IMR-90 (cell line): ENCODE measurements around the gene ERCC1. TPM values are rescaled to one million over a fixed set of nuclear protein-coding genes. Genes with fewer than 3 reads are reported as not detected.

Experiments used
- ATAC-seq: fragments of 200-7000 bp; cut with Tn5 transposase; 2 replicates; pipeline ENCODE4 v1.9.1; 2020; ENCODE audit warnings: low read depth, mild to moderate bottlenecking, moderate library complexity
- BruUV-seq: library from RNA; stranded (reverse); fragments of 400-500 nt; replicated peaks from 2 replicates; lab custom pipeline; 2021; lab: Mats Ljungman, UMichigan
- CTCF ChIA-PET: fragments of 300-600 bp; formaldehyde crosslinking; extraction: SDS; loops from one replicate; lab custom pipeline; 2021; ENCODE audit warnings: antibody characterized with exemption; lab: Yijun Ruan, JAX
- POLR2A ChIA-PET: fragments of 300-600 bp; sonication (Branson Sonifier 250); formaldehyde crosslinking; loops from one replicate; lab custom pipeline; 2022; ENCODE audit warnings: antibody characterized with exemption; ENCODE audit not compliant: unreplicated experiment; lab: Charles Lee
- DNase-seq: peaks from one replicate; pipeline ENCODE4 v3.0.0; 2013
- H2AFZ ChIP-seq: replicated peaks from 2 replicates; pipeline ENCODE3; 2013; ENCODE audit warnings: low read length, mild to moderate bottlenecking; ENCODE audit not compliant: poor library complexity
- H2AK5ac ChIP-seq: 2 replicates; pipeline ENCODE4 v1.6.1; 2013; ENCODE audit warnings: low read depth, low read length, inconsistent platforms
- H2AK9ac ChIP-seq: replicated peaks from 2 replicates; pipeline ENCODE3; 2013; ENCODE audit warnings: mild to moderate bottlenecking, low read depth, low read length, moderate library complexity; ENCODE audit not compliant: poor library complexity
- H2BK120ac ChIP-seq: 2 replicates; pipeline ENCODE4 v1.6.1; 2013; ENCODE audit warnings: low read depth, low read length, inconsistent platforms
- H2BK15ac ChIP-seq: 3 replicates; pipeline ENCODE4 v1.6.1; 2013; ENCODE audit warnings: low read depth, low read length, inconsistent platforms
- H2BK20ac ChIP-seq: 2 replicates; pipeline ENCODE4 v1.6.1; 2013; ENCODE audit warnings: low read depth, mild to moderate bottlenecking, inconsistent platforms, low read length, moderate library complexity
- H2BK5ac ChIP-seq: 2 replicates; pipeline ENCODE4 v1.6.1; 2013; ENCODE audit warnings: mild to moderate bottlenecking, low read depth, low read length, inconsistent platforms; ENCODE audit not compliant: poor library complexity, severe bottlenecking
- H3K14ac ChIP-seq: replicated peaks from 2 replicates; pipeline ENCODE4 v1.6.1; 2013; ENCODE audit warnings: low read depth, low read length, inconsistent platforms
- H3K18ac ChIP-seq: 2 replicates; pipeline ENCODE4 v1.6.1; 2013; ENCODE audit warnings: low read depth, low read length, control low read depth
- H3K23ac ChIP-seq: 2 replicates; pipeline ENCODE4 v1.6.1; 2013; ENCODE audit warnings: low read depth, low read length, inconsistent platforms
- H3K27ac ChIP-seq: 2 replicates; pipeline ENCODE4 v1.5.1; 2013; ENCODE audit warnings: mild to moderate bottlenecking, control low read depth, low read length; ENCODE audit not compliant: insufficient read depth
- H3K27me3 ChIP-seq: 2 replicates; pipeline ENCODE4 v1.6.1; 2013; ENCODE audit warnings: low read length; ENCODE audit not compliant: control insufficient read depth, insufficient read depth
- H3K36me3 ChIP-seq: 2 replicates; pipeline ENCODE4 v1.6.1; 2013; ENCODE audit warnings: low read length, mixed read lengths; ENCODE audit not compliant: control insufficient read depth, insufficient read depth
- H3K4ac ChIP-seq: 2 replicates; pipeline ENCODE4 v1.6.1; 2013; ENCODE audit warnings: low read depth, low read length, inconsistent platforms
- H3K4me1 ChIP-seq: 2 replicates; pipeline ENCODE4 v1.6.1; 2013; ENCODE audit warnings: low read length, mixed read lengths; ENCODE audit not compliant: control insufficient read depth, insufficient read depth
- H3K4me2 ChIP-seq: 2 replicates; pipeline ENCODE4 v1.6.1; 2013; ENCODE audit warnings: low read depth, mild to moderate bottlenecking, control low read depth, low read length, moderate library complexity
- H3K4me3 ChIP-seq: 2 replicates; pipeline ENCODE4 v1.5.1; 2013; ENCODE audit warnings: low read depth, mild to moderate bottlenecking, control low read depth, low read length, moderate library complexity; ENCODE audit not compliant: insufficient read depth
- H3K56ac ChIP-seq: 2 replicates; pipeline ENCODE4 v1.6.1; 2013; ENCODE audit warnings: low read length, inconsistent platforms; ENCODE audit not compliant: insufficient read depth; ENCODE audit errors: extremely low read depth
- H3K79me1 ChIP-seq, 2 experiments: 2 replicates each; pipeline ENCODE4 v1.6.1; 2013; ENCODE audit warnings: low read length in 2 of 2, inconsistent platforms in 1 of 2, low read depth in 1 of 2
- H3K9ac ChIP-seq: 2 replicates; pipeline ENCODE4 v1.6.1; 2013; ENCODE audit warnings: low read depth, low read length, control low read depth
- H3K9me1 ChIP-seq: 2 replicates; pipeline ENCODE4 v1.6.1; 2013; ENCODE audit warnings: low read length, inconsistent platforms; ENCODE audit not compliant: insufficient read depth
- H3K9me3 ChIP-seq: 2 replicates; pipeline ENCODE4 v1.6.1; 2013; ENCODE audit warnings: low read length; ENCODE audit not compliant: control insufficient read depth, insufficient read depth
- H4K20me1 ChIP-seq: 2 replicates; pipeline ENCODE4 v1.6.1; 2013; ENCODE audit warnings: low read length, inconsistent platforms; ENCODE audit not compliant: insufficient read depth
- H4K5ac ChIP-seq: 2 replicates; pipeline ENCODE4 v1.6.1; 2013; ENCODE audit warnings: mild to moderate bottlenecking, low read depth, low read length, control low read depth
- H4K8ac ChIP-seq, 2 experiments: 2 replicates each; pipeline ENCODE4 v1.6.1; 2013; ENCODE audit warnings: low read depth in 2 of 2, low read length in 2 of 2, control low read depth in 1 of 2, inconsistent platforms in 1 of 2
- H4K91ac ChIP-seq: 2 replicates; pipeline ENCODE4 v1.6.1; 2013; ENCODE audit warnings: low read depth, low read length, inconsistent platforms; ENCODE audit not compliant: insufficient read depth
- BHLHE40 ChIP-seq: fragments of 150-350 bp; IDR thresholded peaks from 2 replicates; pipeline ENCODE4 v1.6.1; 2016; ENCODE audit warnings: mild to moderate bottlenecking, low read depth, low read length
- CEBPB ChIP-seq: IDR thresholded peaks from 2 replicates; pipeline ENCODE4 v1.6.1; 2012; ENCODE audit warnings: low read depth, low read length, improper control_type of control experiment
- CTCF ChIP-seq: conservative IDR thresholded peaks from 2 replicates; pipeline ENCODE4 v1.5.1; 2012; ENCODE audit warnings: mild to moderate bottlenecking, low read depth, low read length, improper control_type of control experiment
- ELK1 ChIP-seq: fragments of 150-350 bp; IDR thresholded peaks from 2 replicates; pipeline ENCODE4 v1.6.1; 2016; ENCODE audit warnings: low read depth, mild to moderate bottlenecking, low read length, moderate library complexity, borderline replicate concordance
- FOS ChIP-seq: fragments of 150-350 bp; IDR thresholded peaks from 2 replicates; pipeline ENCODE4 v1.6.1; 2016; ENCODE audit warnings: low read depth, low read length
- MAFK ChIP-seq: IDR thresholded peaks from 2 replicates; pipeline ENCODE4 v1.6.1; 2012; ENCODE audit warnings: low read depth, low read length, improper control_type of control experiment
- MAZ ChIP-seq: IDR thresholded peaks from 2 replicates; pipeline ENCODE4 v1.6.1; 2012; ENCODE audit warnings: low read depth, mild to moderate bottlenecking, low read length, improper control_type of control experiment, moderate library complexity, borderline replicate concordance
- MXI1 ChIP-seq: IDR thresholded peaks from 2 replicates; pipeline ENCODE4 v1.6.1; 2012; ENCODE audit warnings: low read depth, mild to moderate bottlenecking, low read length, moderate library complexity, borderline replicate concordance
- POLR2A ChIP-seq: IDR thresholded peaks from 2 replicates; pipeline ENCODE4 v1.6.1; 2012; ENCODE audit warnings: mild to moderate bottlenecking, low read depth, low read length
- RAD21 ChIP-seq: IDR thresholded peaks from 2 replicates; pipeline ENCODE4 v1.6.1; 2012; ENCODE audit warnings: low read length, improper control_type of control experiment
- RCOR1 ChIP-seq: IDR thresholded peaks from 2 replicates; pipeline ENCODE4 v1.6.1; 2012; ENCODE audit warnings: mild to moderate bottlenecking, low read length, improper control_type of control experiment; ENCODE audit not compliant: insufficient replicate concordance
- RFX5 ChIP-seq: IDR thresholded peaks from 2 replicates; pipeline ENCODE4 v1.8.0; 2012; ENCODE audit warnings: low read depth, mild to moderate bottlenecking, low read length, moderate library complexity
- SMC3 ChIP-seq: fragments of 150-350 bp; IDR thresholded peaks from 2 replicates; pipeline ENCODE4 v1.6.1; 2016; ENCODE audit warnings: low read depth, mild to moderate bottlenecking, antibody characterized with exemption, low read length, moderate library complexity
- USF2 ChIP-seq: fragments of 150-350 bp; IDR thresholded peaks from 2 replicates; pipeline ENCODE4 v1.6.1; 2017; ENCODE audit warnings: mild to moderate bottlenecking, antibody characterized with exemption, low read length, low read depth
- WGBS, 2 experiments: methylation state at CpG; one replicate each; pipeline versions ENCODE4 v1.1.5 to v1.1.7; 2013; ENCODE audit warnings: missing lambda C conversion rate in 2 of 2; ENCODE audit not compliant: insufficient read length in 1 of 2; ENCODE audit errors: extremely low coverage in 2 of 2; 5-methylcytosine and 5-hydroxymethylcytosine counted together
- dilution Hi-C: fragments of 300-500 bp; cut with HindIII; formaldehyde crosslinking; loops from one replicate; pipeline ENCODE4 v1.14.3; 2018; ENCODE audit warnings: low sequenced_read_pairs; ENCODE audit not compliant: unreplicated experiment
- in situ Hi-C: fragments of 300-500 bp; cut with MboI; formaldehyde crosslinking; loops from 3 replicates; pipeline ENCODE4 v1.14.3; 2019; ENCODE audit warnings: low sequenced_read_pairs, inconsistent platforms, mixed read lengths
- intact Hi-C: fragments of 100-400 bp; cut with micrococcal nuclease; formaldehyde crosslinking; loops from 2 replicates; pipeline ENCODE4 v1.10.0; 2022
- polyA plus RNA-seq, 3 experiments: library from polyadenylated mRNA; depleted of rRNA; stranded (reverse); fragments of >200 nt; gene quantifications; 2 replicates each; pipeline ENCODE4 v1.2.3, GENCODE V29; 2012; ENCODE audit warnings: low replicate concordance in 1 of 3
- total RNA-seq: library from RNA; depleted of rRNA; stranded (reverse); fragments of >200 nt; gene quantifications from 2 replicates; pipeline ENCODE4 v1.2.3, GENCODE V29; 2012

Gene ERCC1
- total and polyA plus RNA-seq, 2 of the 4 experiments (the other 2 are of a cell fraction), result 84.2 to 132 TPM

- no peak overlapping the region; the same call in 1 of the 2 replicates for H3K27ac ChIP-seq
- peak overlapping the region; percentile 40 for H3K14ac ChIP-seq
- H3K23ac ChIP-seq, result peak overlapping the region; percentile 53
- peaks cover 12% of the 10 kb centered on the region for H3K4me1 ChIP-seq
- H3K9me1 ChIP-seq, result peaks cover 13% of the 10 kb centered on the region
- peak overlapping the region; percentile 55 for H3K4me3 ChIP-seq
- peak overlapping the region; percentile 89 for H2AFZ ChIP-seq
- BruUV-seq, result no TSS peak
- peak overlapping the region; percentile 9; the same call in 1 of the 2 replicates for H3K9ac ChIP-seq
- DNase-seq (peak; percentile 88), ATAC-seq (peak; percentile 4)
- no peaks in the 10 kb centered on the region for H3K9me3 ChIP-seq
- H2AK9ac ChIP-seq, result peak overlapping the region; percentile 51
- intact Hi-C loops (no loop called here), dilution Hi-C loops (no loop called here), in situ Hi-C loops (no loop called here)
- ChIA-PET POLR2A (no interaction called here), CTCF (no interaction called here)
- H3K36me3 ChIP-seq, result no peaks in the 10 kb centered on the region
- H3K27me3 ChIP-seq, result no peaks in the 10 kb centered on the region
- H2BK20ac ChIP-seq, result no peak overlapping the region
- 4% methylated on average over 11 of the region's 28 CpGs; no CpG with 5 or more reads in 1 of the 2 experiments for WGBS, 2 experiments
- no peak overlapping the region for H2BK15ac ChIP-seq
- H3K79me1 ChIP-seq, result peaks cover 0 to 22% of the 10 kb centered on the region in 2 experiments; a peak in 2 of 4 replicates
- peak overlapping the region; percentile 54 for H3K4ac ChIP-seq
- H4K20me1 ChIP-seq, result peaks cover 5% of the 10 kb centered on the region
- H4K91ac ChIP-seq, result no peak overlapping the region
- H2BK5ac ChIP-seq, result peak overlapping the region; percentile 15
- 0 out of 2 replicates have a peak overlapping the region, but pooled peaks have one; percentile 18 for H3K56ac ChIP-seq
- H4K5ac ChIP-seq, result no peak overlapping the region
- no peak overlapping the region for H3K18ac ChIP-seq
- peak overlapping the region; percentile 87 for H3K4me2 ChIP-seq
- H4K8ac ChIP-seq, result peak overlapping the region in 1 of 2 experiments; percentile 61; a peak in 1 of 4 replicates
- H2AK5ac ChIP-seq, result peak overlapping the region; percentile 38; the same call in 1 of the 2 replicates
- H2BK120ac ChIP-seq, result peak overlapping the region; percentile 26; the same call in 1 of the 2 replicates
- TF ChIP-seq MAFK (0 out of 2 replicates have a peak, but pooled peaks have one; percentile 49), SMC3 (no peak), FOS (peak; percentile 44), USF2 (peak; percentile 79), CEBPB (no peak; the same call in 1 of the 2 replicates), MAZ (no peak), ELK1 (no peak), RAD21 (no peak), BHLHE40 (no peak; the same call in 1 of the 2 replicates), POLR2A (peak; percentile 95), RFX5 (no peak), MXI1 (0 out of 2 replicates have a peak, but pooled peaks have one; percentile 1), CTCF (no peak), RCOR1 (no peak)
Observed at GRCh38 chr19:45451131-45451849, 27.6 kb upstream of the ERCC1 start.
